HCT116 (cell line): ENCODE results near the gene KTN1.

Experiments
- EGR1 ChIP-seq: IDR thresholded peaks from 2 replicates; pipeline ENCODE4 v1.6.1; 2012; ENCODE audit warnings: low read depth
- EZH2 ChIP-seq: fragments of 200-600 bp; sonication (generic); IDR thresholded peaks from 2 replicates; pipeline ENCODE4 v1.6.1; 2017; ENCODE audit warnings: antibody characterized with exemption, mixed run types
- EZH2phosphoT487 ChIP-seq: fragments of 200-600 bp; IDR thresholded peaks from 2 replicates; pipeline ENCODE4 v1.6.1; 2018; ENCODE audit warnings: antibody characterized with exemption, borderline replicate concordance
- FOSL1 ChIP-seq: IDR thresholded peaks from 2 replicates; pipeline ENCODE4 v1.6.1; 2012; ENCODE audit warnings: low read depth
- POLR2A ChIP-seq: IDR thresholded peaks from 2 replicates; pipeline ENCODE4 v1.7.0; 2011; ENCODE audit warnings: borderline replicate concordance; ENCODE audit not compliant: insufficient read depth, insufficient read length; ENCODE audit errors: extremely low read depth
- POLR2AphosphoS5 ChIP-seq: IDR thresholded peaks from 2 replicates; pipeline ENCODE4 v1.6.1; 2011; ENCODE audit warnings: mild to moderate bottlenecking, low read depth, low read length, moderate library complexity
- SP1 ChIP-seq: IDR thresholded peaks from 2 replicates; pipeline ENCODE4 v1.6.1; 2012; ENCODE audit warnings: low read depth
- YY1 ChIP-seq: IDR thresholded peaks from 2 replicates; pipeline ENCODE4 v1.6.1; 2011; ENCODE audit warnings: low read length, low read depth, moderate library complexity, mild to moderate bottlenecking; ENCODE audit not compliant: insufficient replicate concordance; ENCODE audit errors: extremely low read depth
- TF ChIP-seq, protein P1 (sequence below), 3 experiments: fragments of 200-600 bp in 1 of 3; sonication (generic) in 1 of 3; IDR thresholded peaks in 2 of 3; conservative IDR thresholded peaks in 1 of 3; 2 replicates each; pipeline ENCODE4 v1.5.1; 2012 to 2017; ENCODE audit warnings: low read depth in 2 of 3, low read length in 2 of 3, antibody characterized with exemption in 1 of 3, borderline replicate concordance in 1 of 3, control low read depth in 1 of 3, mild to moderate bottlenecking in 1 of 3, mixed read lengths in 1 of 3, mixed run types in 1 of 3, moderate library complexity in 1 of 3; ENCODE audit not compliant: insufficient read depth in 1 of 3
- TF ChIP-seq, protein P2 (sequence below): IDR thresholded peaks from 2 replicates; pipeline ENCODE4 v1.6.1; 2012; ENCODE audit warnings: low read depth
- TF ChIP-seq, protein P3 (sequence below): IDR thresholded peaks from 2 replicates; pipeline ENCODE4 v1.6.1; 2011; ENCODE audit warnings: mild to moderate bottlenecking, low read length, moderate library complexity; ENCODE audit not compliant: insufficient replicate concordance; ENCODE audit errors: extremely low read depth

DNA sequence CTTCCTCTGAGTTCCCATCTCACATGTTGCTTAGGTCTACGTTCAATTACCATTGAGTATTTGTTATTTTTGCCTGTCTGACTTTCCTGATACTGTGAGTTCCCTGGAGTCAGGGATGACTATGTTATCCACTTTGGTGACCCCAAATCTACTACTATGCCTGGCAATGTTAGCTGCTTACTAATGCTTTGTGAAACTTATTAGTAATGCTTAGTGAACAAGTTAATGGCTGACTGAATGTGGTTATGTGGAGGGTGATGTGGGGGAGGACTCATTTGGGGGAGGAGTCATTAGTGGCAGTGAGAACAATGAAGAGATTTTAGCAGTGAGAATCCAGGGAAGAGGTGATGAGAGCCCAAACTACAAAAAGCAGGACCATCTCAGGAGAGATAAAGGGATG is 121.6 kb downstream of the KTN1 start:
- TF ChIP-seq, protein P1, sequence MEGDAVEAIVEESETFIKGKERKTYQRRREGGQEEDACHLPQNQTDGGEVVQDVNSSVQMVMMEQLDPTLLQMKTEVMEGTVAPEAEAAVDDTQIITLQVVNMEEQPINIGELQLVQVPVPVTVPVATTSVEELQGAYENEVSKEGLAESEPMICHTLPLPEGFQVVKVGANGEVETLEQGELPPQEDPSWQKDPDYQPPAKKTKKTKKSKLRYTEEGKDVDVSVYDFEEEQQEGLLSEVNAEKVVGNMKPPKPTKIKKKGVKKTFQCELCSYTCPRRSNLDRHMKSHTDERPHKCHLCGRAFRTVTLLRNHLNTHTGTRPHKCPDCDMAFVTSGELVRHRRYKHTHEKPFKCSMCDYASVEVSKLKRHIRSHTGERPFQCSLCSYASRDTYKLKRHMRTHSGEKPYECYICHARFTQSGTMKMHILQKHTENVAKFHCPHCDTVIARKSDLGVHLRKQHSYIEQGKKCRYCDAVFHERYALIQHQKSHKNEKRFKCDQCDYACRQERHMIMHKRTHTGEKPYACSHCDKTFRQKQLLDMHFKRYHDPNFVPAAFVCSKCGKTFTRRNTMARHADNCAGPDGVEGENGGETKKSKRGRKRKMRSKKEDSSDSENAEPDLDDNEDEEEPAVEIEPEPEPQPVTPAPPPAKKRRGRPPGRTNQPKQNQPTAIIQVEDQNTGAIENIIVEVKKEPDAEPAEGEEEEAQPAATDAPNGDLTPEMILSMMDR (IDR thresholded peaks at IDR 0.05 in 2 of 3, conservative IDR thresholded peaks at IDR 0.05 in 1 of 3; ENCODE audit: borderline replicate concordance in 1 of 3, insufficient read depth in 1 of 3, low read depth in 2 of 3, low read length in 2 of 3) = no peak
- TF ChIP-seq SP1 (no peak), EZH2 (no peak), POLR2A (no peak), POLR2AphosphoS5 (no peak), YY1 (no peak), FOSL1 (no peak), EZH2phosphoT487 (no peak), EGR1 (no peak)
- TF ChIP-seq, protein P2, sequence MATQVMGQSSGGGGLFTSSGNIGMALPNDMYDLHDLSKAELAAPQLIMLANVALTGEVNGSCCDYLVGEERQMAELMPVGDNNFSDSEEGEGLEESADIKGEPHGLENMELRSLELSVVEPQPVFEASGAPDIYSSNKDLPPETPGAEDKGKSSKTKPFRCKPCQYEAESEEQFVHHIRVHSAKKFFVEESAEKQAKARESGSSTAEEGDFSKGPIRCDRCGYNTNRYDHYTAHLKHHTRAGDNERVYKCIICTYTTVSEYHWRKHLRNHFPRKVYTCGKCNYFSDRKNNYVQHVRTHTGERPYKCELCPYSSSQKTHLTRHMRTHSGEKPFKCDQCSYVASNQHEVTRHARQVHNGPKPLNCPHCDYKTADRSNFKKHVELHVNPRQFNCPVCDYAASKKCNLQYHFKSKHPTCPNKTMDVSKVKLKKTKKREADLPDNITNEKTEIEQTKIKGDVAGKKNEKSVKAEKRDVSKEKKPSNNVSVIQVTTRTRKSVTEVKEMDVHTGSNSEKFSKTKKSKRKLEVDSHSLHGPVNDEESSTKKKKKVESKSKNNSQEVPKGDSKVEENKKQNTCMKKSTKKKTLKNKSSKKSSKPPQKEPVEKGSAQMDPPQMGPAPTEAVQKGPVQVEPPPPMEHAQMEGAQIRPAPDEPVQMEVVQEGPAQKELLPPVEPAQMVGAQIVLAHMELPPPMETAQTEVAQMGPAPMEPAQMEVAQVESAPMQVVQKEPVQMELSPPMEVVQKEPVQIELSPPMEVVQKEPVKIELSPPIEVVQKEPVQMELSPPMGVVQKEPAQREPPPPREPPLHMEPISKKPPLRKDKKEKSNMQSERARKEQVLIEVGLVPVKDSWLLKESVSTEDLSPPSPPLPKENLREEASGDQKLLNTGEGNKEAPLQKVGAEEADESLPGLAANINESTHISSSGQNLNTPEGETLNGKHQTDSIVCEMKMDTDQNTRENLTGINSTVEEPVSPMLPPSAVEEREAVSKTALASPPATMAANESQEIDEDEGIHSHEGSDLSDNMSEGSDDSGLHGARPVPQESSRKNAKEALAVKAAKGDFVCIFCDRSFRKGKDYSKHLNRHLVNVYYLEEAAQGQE = no peak
- TF ChIP-seq, protein P3, sequence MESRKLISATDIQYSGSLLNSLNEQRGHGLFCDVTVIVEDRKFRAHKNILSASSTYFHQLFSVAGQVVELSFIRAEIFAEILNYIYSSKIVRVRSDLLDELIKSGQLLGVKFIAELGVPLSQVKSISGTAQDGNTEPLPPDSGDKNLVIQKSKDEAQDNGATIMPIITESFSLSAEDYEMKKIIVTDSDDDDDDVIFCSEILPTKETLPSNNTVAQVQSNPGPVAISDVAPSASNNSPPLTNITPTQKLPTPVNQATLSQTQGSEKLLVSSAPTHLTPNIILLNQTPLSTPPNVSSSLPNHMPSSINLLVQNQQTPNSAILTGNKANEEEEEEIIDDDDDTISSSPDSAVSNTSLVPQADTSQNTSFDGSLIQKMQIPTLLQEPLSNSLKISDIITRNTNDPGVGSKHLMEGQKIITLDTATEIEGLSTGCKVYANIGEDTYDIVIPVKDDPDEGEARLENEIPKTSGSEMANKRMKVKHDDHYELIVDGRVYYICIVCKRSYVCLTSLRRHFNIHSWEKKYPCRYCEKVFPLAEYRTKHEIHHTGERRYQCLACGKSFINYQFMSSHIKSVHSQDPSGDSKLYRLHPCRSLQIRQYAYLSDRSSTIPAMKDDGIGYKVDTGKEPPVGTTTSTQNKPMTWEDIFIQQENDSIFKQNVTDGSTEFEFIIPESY = no peak
